ENCODE results near the gene KIRREL3.

The KIRREL3 gene

GRCh38 chr11:126456783-126457542 lies 543.6 kb downstream of the KIRREL3 start:
- no peak for DNase-seq

GRCh38 chr11:126456089-126456488 lies 544.5 kb downstream of the KIRREL3 start:
- no peak for DNase-seq

GRCh38 chr11:126452241-126453101 lies 548.1 kb downstream of the KIRREL3 start:
- DNase-seq, result no peak

GRCh38 chr11:126451211-126451802 lies 549.3 kb downstream of the KIRREL3 start:
- no peak for DNase-seq

- DNase-seq, result no peak
These were observed 549.8 kb downstream of the KIRREL3 start for GRCh38 chr11:126450806-126451205.

GRCh38 chr11:126450198-126450597 lies 550.4 kb downstream of the KIRREL3 start:
- no peak for DNase-seq

- DNase-seq, result no peak
These were observed 554.0 kb downstream of the KIRREL3 start for GRCh38 chr11:126446581-126446980.

GRCh38 chr11:126444072-126444471 lies 556.5 kb downstream of the KIRREL3 start:
- no peak for DNase-seq

GRCh38 chr11:126443120-126443519 lies 557.5 kb downstream of the KIRREL3 start:
- no peak for DNase-seq

GRCh38 chr11:126440792-126441514 lies 559.6 kb downstream of the KIRREL3 start:
- peak; percentile 67 for DNase-seq

- no peak for DNase-seq
These were observed 560.3 kb downstream of the KIRREL3 start for GRCh38 chr11:126440276-126440675.

- DNase-seq, result no peak
These were observed 561.9 kb downstream of the KIRREL3 start for GRCh38 chr11:126438691-126439090.

- no peak for DNase-seq
These were observed 562.3 kb downstream of the KIRREL3 start for GRCh38 chr11:126438272-126438671.

- DNase-seq, result no peak
These were observed 562.8 kb downstream of the KIRREL3 start for GRCh38 chr11:126437731-126438130.

- no peak for DNase-seq
These were observed 564.3 kb downstream of the KIRREL3 start for GRCh38 chr11:126436209-126436755.

- DNase-seq, result no peak
These were observed 565.6 kb downstream of the KIRREL3 start for GRCh38 chr11:126434950-126435335.

- DNase-seq, result no peak
These were observed 566.3 kb downstream of the KIRREL3 start for GRCh38 chr11:126433989-126434949.

- no peak for DNase-seq
These were observed 567.2 kb downstream of the KIRREL3 start for GRCh38 chr11:126433244-126433846.

- DNase-seq, result no peak
These were observed 568.0 kb downstream of the KIRREL3 start for GRCh38 chr11:126432525-126432924.

- no peak for DNase-seq
These were observed 568.5 kb downstream of the KIRREL3 start for GRCh38 chr11:126432065-126432461.
